Measurements from ENCODE around the gene KREMEN1.

GRCh38 chr22:29134448-29134847 is 61.6 kb downstream of the KREMEN1 start:
- TF ChIP-seq POLR2A (IDR thresholded peaks at IDR 0.05) (no peak), CTCF (IDR thresholded peaks at IDR 0.05) (no peak), POLR2AphosphoS5 (IDR thresholded peaks at IDR 0.05) (no peak)
